IPS-18c (cell line): ENCODE measurements around the gene SNRNP48.

Experiments used
- H3K4me3 ChIP-seq: 2 replicates; pipeline ENCODE4 v1.7.0; 2013; ENCODE audit warnings: low read depth, mild to moderate bottlenecking, low read length, moderate library complexity; ENCODE audit not compliant: insufficient read depth
- H3K9me3 ChIP-seq: one replicate; pipeline ENCODE4 v1.6.1; 2013; ENCODE audit warnings: mild to moderate bottlenecking, low read length, moderate library complexity; ENCODE audit not compliant: control insufficient read depth, insufficient read depth

SNRNP48 gene

GRCh38 chr6:7589949-7590917 is at the start of gene SNRNP48:
Gene SNRNP48 (plus strand): TSS chr6:7590198. CDS start chr6:7590258, 60 bp downstream.
- H3K9me3 ChIP-seq: peaks cover 5% of the 10 kb centered on the region
- peak within 1 kb of the TSS; percentile 76 for H3K4me3 ChIP-seq

GRCh38 chr6:7540595-7540994 is 49.4 kb upstream of the SNRNP48 start:
- Histone ChIP-seq H3K4me3 (peak overlapping the region; percentile 82), H3K9me3 (no peaks in the 10 kb centered on the region)

GRCh38 chr6:7541175-7542064 is 48.6 kb upstream of the SNRNP48 start, which contains the start of gene DSP:
Gene DSP (plus strand): TSS chr6:7541671. CDS start chr6:7541916, 245 bp downstream.
- Histone ChIP-seq H3K9me3 (no peaks in the 10 kb centered on the region), H3K4me3 (peak within 1 kb of the TSS; percentile 82)

GRCh38 chr6:7542065-7542873 is 47.7 kb upstream of the SNRNP48 start:
- Histone ChIP-seq H3K4me3 (peak overlapping the region; percentile 82), H3K9me3 (no peaks in the 10 kb centered on the region)

GRCh38 chr6:7542874-7543624 is 46.9 kb upstream of the SNRNP48 start:
- Histone ChIP-seq H3K9me3 (no peaks in the 10 kb centered on the region), H3K4me3 (peak overlapping the region; percentile 82)

GRCh38 chr6:7543789-7544424 is 46.1 kb upstream of the SNRNP48 start:
- H3K9me3 ChIP-seq: no peaks in the 10 kb centered on the region
- H3K4me3 ChIP-seq: peak overlapping the region; percentile 32

GRCh38 chr6:7544597-7544996 is 45.4 kb upstream of the SNRNP48 start:
- Histone ChIP-seq H3K9me3 (no peaks in the 10 kb centered on the region), H3K4me3 (no peak overlapping the region)

GRCh38 chr6:7545316-7546019 is 44.5 kb upstream of the SNRNP48 start:
- H3K9me3 ChIP-seq: no peaks in the 10 kb centered on the region
- H3K4me3 ChIP-seq: no peak overlapping the region

- H3K9me3 ChIP-seq: no peaks in the 10 kb centered on the region
Measured at GRCh38 chr6:7546020-7546369, 44.0 kb upstream of the SNRNP48 start.

GRCh38 chr6:7546383-7546782 is 43.6 kb upstream of the SNRNP48 start:
- no peak overlapping the region for H3K4me3 ChIP-seq
- H3K9me3 ChIP-seq: no peaks in the 10 kb centered on the region

More at GRCh38 chr6:7546020-7546369, 44.0 kb upstream of the SNRNP48 start:
- no peak overlapping the region for H3K4me3 ChIP-seq

- Histone ChIP-seq H3K4me3 (no peak overlapping the region), H3K9me3 (no peaks in the 10 kb centered on the region)
Measured at GRCh38 chr6:7546896-7547295, 43.1 kb upstream of the SNRNP48 start.

- Histone ChIP-seq H3K4me3 (no peak overlapping the region), H3K9me3 (no peaks in the 10 kb centered on the region)
Measured at GRCh38 chr6:7547315-7547714, 42.7 kb upstream of the SNRNP48 start.

- Histone ChIP-seq H3K4me3 (no peak overlapping the region), H3K9me3 (no peaks in the 10 kb centered on the region)
Measured at GRCh38 chr6:7550433-7550801, 39.6 kb upstream of the SNRNP48 start.

- Histone ChIP-seq H3K9me3 (no peaks in the 10 kb centered on the region), H3K4me3 (no peak overlapping the region)
Measured at GRCh38 chr6:7554533-7555275, 35.3 kb upstream of the SNRNP48 start.

GRCh38 chr6:7555671-7556070 is 34.3 kb upstream of the SNRNP48 start:
- Histone ChIP-seq H3K9me3 (no peaks in the 10 kb centered on the region), H3K4me3 (no peak overlapping the region)
